ENCODE data around the gene OLFM3. TPM values are rescaled to one million over a fixed set of nuclear protein-coding genes. Genes with fewer than 3 reads are reported as not detected.
A peak's percentile ranks its signal among the peaks of the same experiment; 100 is the strongest.

The OLFM3 gene
- total and polyA plus RNA-seq, 5 donors from 2014 or later, result not detected

DNA sequence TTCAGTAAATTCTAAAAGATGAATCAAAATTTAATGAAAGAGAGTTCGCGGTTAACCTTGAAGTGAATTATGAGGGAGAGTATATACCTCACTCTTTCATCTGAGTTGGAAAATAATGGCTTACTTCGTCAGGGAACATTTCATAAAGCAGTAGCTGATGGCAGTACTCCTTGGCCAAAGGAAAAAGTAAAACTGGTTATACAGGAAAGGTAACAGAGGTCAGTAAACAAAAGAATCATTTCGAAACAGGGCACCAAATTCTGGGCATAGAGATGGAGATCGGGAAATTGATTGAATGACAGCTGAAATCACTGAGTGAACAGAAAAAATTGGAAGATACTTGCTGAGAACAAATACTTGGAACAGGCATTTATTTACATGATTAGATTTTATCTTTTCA is 199.0 kb downstream of the OLFM3 start:
- H3K9me3 Mint-ChIP-seq, result peaks cover 0 to 2% (median 0%) of the 10 kb centered on the region in 7 donors
- H3K27ac ChIP-seq (ENCODE audit: insufficient read depth, low read length, poor library complexity, severe bottlenecking), result no peak overlapping the region
- no peaks in the 10 kb centered on the region for H3K36me3 Mint-ChIP-seq
- H3K4me3 Mint-ChIP-seq, result no peak overlapping the region
- no peaks in the 10 kb centered on the region for H3K36me3 ChIP-seq (ENCODE audit: control insufficient read depth, insufficient read depth, low read length)
- H3K9me3 ChIP-seq (ENCODE audit: control insufficient read depth in 2 of 2, low read length in 2 of 2), result no peaks in the 10 kb centered on the region
- no peak overlapping the region for H3K4me3 ChIP-seq (ENCODE audit: low read depth, low read length)
- H3K27me3 Mint-ChIP-seq, result no peaks in the 10 kb centered on the region
- H3K27ac Mint-ChIP-seq, result no peak overlapping the region
- H3K4me1 ChIP-seq (ENCODE audit: control insufficient read depth, insufficient read depth, low read length, poor library complexity, severe bottlenecking), result no peaks in the 10 kb centered on the region
- H3K27me3 ChIP-seq (ENCODE audit: control insufficient read depth, insufficient read depth, low read length), result no peaks in the 10 kb centered on the region
- no peaks in the 10 kb centered on the region for H3K4me1 Mint-ChIP-seq
- ATAC-seq (ENCODE audit: low read depth in 2 of 2), result no peak
- DNase-seq, result no peak

DNA sequence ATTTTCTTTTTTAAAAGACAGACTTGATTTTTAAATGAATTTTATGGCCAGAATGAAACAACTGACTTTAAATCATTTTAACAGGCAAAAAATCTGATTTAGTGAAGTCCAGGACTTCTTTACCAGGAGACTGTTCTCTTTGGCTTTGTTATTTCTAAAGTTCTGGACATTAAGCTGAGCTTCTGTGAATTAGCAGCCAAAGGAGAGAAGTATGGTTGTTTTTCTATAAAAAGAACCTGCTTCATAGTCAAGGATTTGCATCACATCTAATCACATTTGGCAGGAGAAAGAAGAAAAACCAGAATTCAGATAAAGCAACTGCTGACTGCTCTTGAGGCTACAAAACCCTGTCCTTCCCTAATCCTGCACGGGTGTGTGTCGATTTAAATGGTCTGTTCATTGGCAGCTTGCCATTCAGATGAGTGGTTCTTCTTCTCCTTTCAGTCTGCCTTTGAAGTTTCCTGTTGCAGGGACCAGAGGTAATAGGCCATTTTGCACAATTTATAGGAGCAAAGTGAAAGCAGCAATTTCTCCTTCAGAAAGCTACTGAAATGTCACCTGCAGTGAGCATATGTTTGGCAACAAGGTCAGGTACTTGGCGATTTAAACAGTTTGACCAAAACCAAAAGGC is 215.4 kb downstream of the OLFM3 start:
- DNase-seq (no peak), ATAC-seq (ENCODE audit: low read depth in 2 of 2) (no peak)
- Histone ChIP-seq H3K27me3 (ENCODE audit: control insufficient read depth, insufficient read depth, low read length) (no peaks in the 10 kb centered on the region), H3K9me3 (ENCODE audit: control insufficient read depth in 2 of 2, low read length in 2 of 2) (no peaks in the 10 kb centered on the region), H3K27ac (ENCODE audit: insufficient read depth, low read length, poor library complexity, severe bottlenecking) (no peak overlapping the region), H3K36me3 (ENCODE audit: control insufficient read depth, insufficient read depth, low read length) (no peaks in the 10 kb centered on the region), H3K4me3 (ENCODE audit: low read depth, low read length) (no peak overlapping the region), H3K4me1 (ENCODE audit: control insufficient read depth, insufficient read depth, low read length, poor library complexity, severe bottlenecking) (no peaks in the 10 kb centered on the region)
- Mint-ChIP-seq H3K4me3 (no peak overlapping the region), H3K4me1 (no peaks in the 10 kb centered on the region), H3K27me3 (no peaks in the 10 kb centered on the region), H3K9me3 (peaks cover 0 to 2% (median 0%) of the 10 kb centered on the region in 7 donors), H3K36me3 (no peaks in the 10 kb centered on the region), H3K27ac (no peak overlapping the region)

DNA sequence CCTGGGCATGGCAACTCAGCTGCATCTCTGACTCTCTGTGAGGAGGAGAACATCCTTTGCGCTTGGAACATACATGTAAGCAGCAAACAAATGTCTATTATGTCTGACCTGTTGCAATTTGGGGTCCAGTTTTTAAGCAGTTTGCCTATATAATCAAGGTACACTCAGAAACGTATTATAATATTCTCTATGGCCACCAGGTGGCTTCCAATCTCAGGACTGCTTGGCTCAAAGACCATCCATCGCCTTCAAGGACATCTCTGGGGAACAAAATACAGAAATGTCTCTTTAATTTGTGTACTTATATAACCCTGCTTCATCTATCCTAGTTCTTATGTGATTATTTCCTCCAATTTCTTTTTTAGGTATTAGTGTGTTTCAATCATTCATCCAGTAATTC is 227.2 kb downstream of the OLFM3 start:
- H3K27me3 Mint-ChIP-seq, result no peaks in the 10 kb centered on the region
- Histone ChIP-seq H3K27ac (ENCODE audit: insufficient read depth, low read length, poor library complexity, severe bottlenecking) (no peak overlapping the region), H3K9me3 (ENCODE audit: control insufficient read depth in 2 of 2, low read length in 2 of 2) (no peaks in the 10 kb centered on the region), H3K27me3 (ENCODE audit: control insufficient read depth, insufficient read depth, low read length) (no peaks in the 10 kb centered on the region), H3K36me3 (ENCODE audit: control insufficient read depth, insufficient read depth, low read length) (no peaks in the 10 kb centered on the region), H3K4me3 (ENCODE audit: low read depth, low read length) (no peak overlapping the region), H3K4me1 (ENCODE audit: control insufficient read depth, insufficient read depth, low read length, poor library complexity, severe bottlenecking) (no peaks in the 10 kb centered on the region)
- peaks cover 0 to 2% (median 0%) of the 10 kb centered on the region in 7 donors for H3K9me3 Mint-ChIP-seq
- ATAC-seq (ENCODE audit: low read depth in 2 of 2) (no peak), DNase-seq (peak in 1 of 3 donors; percentile 7)
- no peak overlapping the region for H3K27ac Mint-ChIP-seq
- no peaks in the 10 kb centered on the region for H3K4me1 Mint-ChIP-seq
- no peaks in the 10 kb centered on the region for H3K36me3 Mint-ChIP-seq
- no peak overlapping the region for H3K4me3 Mint-ChIP-seq

DNA sequence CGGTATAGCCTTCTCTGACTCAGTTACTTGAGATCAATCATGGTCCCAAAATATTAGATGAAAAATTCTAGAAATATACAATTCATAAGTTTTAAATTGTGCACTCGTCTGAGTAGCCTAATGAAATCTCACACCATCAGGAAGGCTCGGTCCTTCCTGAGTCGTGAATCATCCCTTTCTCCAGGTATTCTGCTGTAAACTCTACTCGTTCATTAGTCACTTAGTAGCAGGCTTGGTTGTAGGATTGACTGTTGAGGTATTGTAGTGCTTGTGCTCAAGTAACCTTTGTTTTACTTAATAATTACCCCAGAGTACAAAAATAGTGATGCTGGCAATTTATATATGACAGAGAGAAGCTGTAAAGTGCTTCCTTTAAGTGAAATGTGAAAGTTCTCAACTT is 238.7 kb downstream of the OLFM3 start:
- no peak overlapping the region for H3K4me3 ChIP-seq (ENCODE audit: low read depth, low read length)
- H3K27ac ChIP-seq (ENCODE audit: insufficient read depth, low read length, poor library complexity, severe bottlenecking), result no peak overlapping the region
- Mint-ChIP-seq H3K9me3 (no peaks in the 10 kb centered on the region), H3K4me3 (no peak overlapping the region), H3K27ac (no peak overlapping the region), H3K4me1 (no peaks in the 10 kb centered on the region), H3K27me3 (no peaks in the 10 kb centered on the region), H3K36me3 (no peaks in the 10 kb centered on the region)
- no peaks in the 10 kb centered on the region for H3K4me1 ChIP-seq (ENCODE audit: control insufficient read depth, insufficient read depth, low read length, poor library complexity, severe bottlenecking)
- no peaks in the 10 kb centered on the region for H3K9me3 ChIP-seq (ENCODE audit: control insufficient read depth in 2 of 2, low read length in 2 of 2)
- no peaks in the 10 kb centered on the region for H3K36me3 ChIP-seq (ENCODE audit: control insufficient read depth, insufficient read depth, low read length)
- DNase-seq (no peak), ATAC-seq (ENCODE audit: low read depth in 2 of 2) (no peak)
- H3K27me3 ChIP-seq (ENCODE audit: control insufficient read depth, insufficient read depth, low read length), result no peaks in the 10 kb centered on the region

DNA sequence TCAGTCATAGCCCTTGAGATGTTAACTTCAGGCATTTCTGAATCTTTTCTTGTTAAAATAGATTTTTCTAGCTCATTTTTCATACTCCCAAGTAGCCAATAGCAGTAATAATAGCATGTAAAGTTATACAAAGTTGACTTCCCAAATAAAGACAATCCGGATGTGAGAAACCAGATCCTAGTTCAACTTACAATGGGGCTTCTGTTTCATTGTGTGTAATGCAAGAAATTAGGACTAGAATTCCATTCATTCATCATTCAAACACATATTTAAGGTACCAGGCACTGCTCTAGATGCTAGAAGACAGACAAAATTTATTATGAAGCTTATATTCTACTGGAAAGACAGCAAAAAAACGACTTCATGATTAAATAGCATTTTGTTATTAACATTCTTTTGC is 240.3 kb downstream of the OLFM3 start:
- Mint-ChIP-seq H3K4me1 (no peaks in the 10 kb centered on the region), H3K36me3 (no peaks in the 10 kb centered on the region), H3K27me3 (no peaks in the 10 kb centered on the region), H3K9me3 (peaks cover 0 to 2% (median 0%) of the 10 kb centered on the region in 7 donors), H3K27ac (no peak overlapping the region), H3K4me3 (no peak overlapping the region)
- H3K4me3 ChIP-seq (ENCODE audit: low read depth, low read length), result no peak overlapping the region
- ATAC-seq (ENCODE audit: low read depth in 2 of 2) (no peak), DNase-seq (no peak)
- no peaks in the 10 kb centered on the region for H3K4me1 ChIP-seq (ENCODE audit: control insufficient read depth, insufficient read depth, low read length, poor library complexity, severe bottlenecking)
- H3K36me3 ChIP-seq (ENCODE audit: control insufficient read depth, insufficient read depth, low read length), result no peaks in the 10 kb centered on the region
- no peaks in the 10 kb centered on the region for H3K9me3 ChIP-seq (ENCODE audit: control insufficient read depth in 2 of 2, low read length in 2 of 2)
- no peak overlapping the region for H3K27ac ChIP-seq (ENCODE audit: insufficient read depth, low read length, poor library complexity, severe bottlenecking)
- no peaks in the 10 kb centered on the region for H3K27me3 ChIP-seq (ENCODE audit: control insufficient read depth, insufficient read depth, low read length)

Data from CD4-positive, CD25-positive, alpha-beta regulatory T cell (primary cell).